ENCODE results near the gene NRCAM.

DNA sequence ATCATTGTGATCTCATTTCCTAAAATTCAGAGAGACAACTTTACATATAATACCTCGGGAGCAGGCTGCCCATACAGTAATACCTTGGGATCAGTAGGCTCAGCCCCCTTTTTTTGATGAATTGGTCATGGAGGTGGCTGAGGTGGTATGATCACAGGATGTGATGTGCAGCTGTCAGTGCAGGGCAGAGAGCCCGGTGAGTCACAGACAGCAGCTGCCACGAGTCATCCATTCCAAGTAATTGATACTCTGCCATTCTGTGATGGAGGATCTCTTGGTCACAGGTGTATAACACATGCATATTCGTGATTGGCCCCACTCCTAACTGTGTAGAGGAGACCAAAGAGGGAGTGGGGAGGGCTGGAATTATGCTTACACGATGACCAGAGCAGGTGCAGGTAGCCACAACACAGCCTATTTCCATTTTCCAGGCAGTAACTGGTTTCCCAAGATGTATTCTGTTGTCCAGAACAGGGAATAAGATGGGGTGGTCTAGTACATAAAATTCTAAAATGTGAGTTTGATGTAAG is 14.1 kb downstream of the NRCAM start:
- no peak for TF ChIP-seq POLR2A (IDR thresholded peaks at IDR 0.05)
- TF ChIP-seq, protein P1, sequence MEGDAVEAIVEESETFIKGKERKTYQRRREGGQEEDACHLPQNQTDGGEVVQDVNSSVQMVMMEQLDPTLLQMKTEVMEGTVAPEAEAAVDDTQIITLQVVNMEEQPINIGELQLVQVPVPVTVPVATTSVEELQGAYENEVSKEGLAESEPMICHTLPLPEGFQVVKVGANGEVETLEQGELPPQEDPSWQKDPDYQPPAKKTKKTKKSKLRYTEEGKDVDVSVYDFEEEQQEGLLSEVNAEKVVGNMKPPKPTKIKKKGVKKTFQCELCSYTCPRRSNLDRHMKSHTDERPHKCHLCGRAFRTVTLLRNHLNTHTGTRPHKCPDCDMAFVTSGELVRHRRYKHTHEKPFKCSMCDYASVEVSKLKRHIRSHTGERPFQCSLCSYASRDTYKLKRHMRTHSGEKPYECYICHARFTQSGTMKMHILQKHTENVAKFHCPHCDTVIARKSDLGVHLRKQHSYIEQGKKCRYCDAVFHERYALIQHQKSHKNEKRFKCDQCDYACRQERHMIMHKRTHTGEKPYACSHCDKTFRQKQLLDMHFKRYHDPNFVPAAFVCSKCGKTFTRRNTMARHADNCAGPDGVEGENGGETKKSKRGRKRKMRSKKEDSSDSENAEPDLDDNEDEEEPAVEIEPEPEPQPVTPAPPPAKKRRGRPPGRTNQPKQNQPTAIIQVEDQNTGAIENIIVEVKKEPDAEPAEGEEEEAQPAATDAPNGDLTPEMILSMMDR (IDR thresholded peaks at IDR 0.05), result no peak
